Activated T-cell treated with anti-CD3 and anti-CD28 coated beads, Interleukin-2, amount 50 U/mL, for 4 hours (primary cell): ENCODE measurements around the gene SLC35A3. TPM values are rescaled to one million over a fixed set of nuclear protein-coding genes. Genes with fewer than 3 reads are reported as not detected.
"Not testable (repeated sequence)": the region's sequence is repeated elsewhere in the genome, so short reads cannot be mapped to it uniquely, and the experiment has no call there.

ENCODE experiments used
- ATAC-seq, 2 donors: fragments of 200-7000 bp; cut with Tn5 transposase; one replicate each; pipeline ENCODE4 v1.10.0; 2021
- DNase-seq: peaks from one replicate; pipeline ENCODE4 v3.0.0-alpha.2; 2020
- H3K27me3 Mint-ChIP-seq: one replicate; pipeline ENCODE4 v1.8.0; 2021; ENCODE audit warnings: low read depth, mixed read lengths
- H3K36me3 Mint-ChIP-seq: one replicate; pipeline ENCODE4 v1.8.0; 2022; ENCODE audit warnings: mixed read lengths; ENCODE audit not compliant: insufficient read depth
- H3K4me1 Mint-ChIP-seq: one replicate; pipeline ENCODE4 v1.8.0; 2021; ENCODE audit warnings: low read depth, mixed read lengths
- H3K4me3 Mint-ChIP-seq: one replicate; pipeline ENCODE4 v1.8.0; 2021; ENCODE audit warnings: mild to moderate bottlenecking, moderate library complexity, mixed read lengths
- H3K9me3 Mint-ChIP-seq: one replicate; pipeline ENCODE4 v1.8.0; 2021; ENCODE audit warnings: mixed read lengths
- total RNA-seq, 3 donors: library from RNA; stranded (reverse); gene quantifications; one replicate each; pipeline ENCODE4 v1.2.1, GENCODE V29; 2021

SLC35A3 gene
- total RNA-seq, 3 donors from 2014 or later, result 14.0 to 18.5 (median 16.9) TPM

GRCh38 chr1:100035214-100035613 lies 65.4 kb downstream of the SLC35A3 start:
- no peaks in the 10 kb centered on the region for H3K9me3 Mint-ChIP-seq
- DNase-seq, result no peak
- no peak for ATAC-seq
- H3K4me3 Mint-ChIP-seq, result no peak overlapping the region
- peaks cover 26% of the 10 kb centered on the region for H3K4me1 Mint-ChIP-seq
- H3K36me3 Mint-ChIP-seq, result peaks cover 6% of the 10 kb centered on the region
- H3K27me3 Mint-ChIP-seq, result no peaks in the 10 kb centered on the region

DNA sequence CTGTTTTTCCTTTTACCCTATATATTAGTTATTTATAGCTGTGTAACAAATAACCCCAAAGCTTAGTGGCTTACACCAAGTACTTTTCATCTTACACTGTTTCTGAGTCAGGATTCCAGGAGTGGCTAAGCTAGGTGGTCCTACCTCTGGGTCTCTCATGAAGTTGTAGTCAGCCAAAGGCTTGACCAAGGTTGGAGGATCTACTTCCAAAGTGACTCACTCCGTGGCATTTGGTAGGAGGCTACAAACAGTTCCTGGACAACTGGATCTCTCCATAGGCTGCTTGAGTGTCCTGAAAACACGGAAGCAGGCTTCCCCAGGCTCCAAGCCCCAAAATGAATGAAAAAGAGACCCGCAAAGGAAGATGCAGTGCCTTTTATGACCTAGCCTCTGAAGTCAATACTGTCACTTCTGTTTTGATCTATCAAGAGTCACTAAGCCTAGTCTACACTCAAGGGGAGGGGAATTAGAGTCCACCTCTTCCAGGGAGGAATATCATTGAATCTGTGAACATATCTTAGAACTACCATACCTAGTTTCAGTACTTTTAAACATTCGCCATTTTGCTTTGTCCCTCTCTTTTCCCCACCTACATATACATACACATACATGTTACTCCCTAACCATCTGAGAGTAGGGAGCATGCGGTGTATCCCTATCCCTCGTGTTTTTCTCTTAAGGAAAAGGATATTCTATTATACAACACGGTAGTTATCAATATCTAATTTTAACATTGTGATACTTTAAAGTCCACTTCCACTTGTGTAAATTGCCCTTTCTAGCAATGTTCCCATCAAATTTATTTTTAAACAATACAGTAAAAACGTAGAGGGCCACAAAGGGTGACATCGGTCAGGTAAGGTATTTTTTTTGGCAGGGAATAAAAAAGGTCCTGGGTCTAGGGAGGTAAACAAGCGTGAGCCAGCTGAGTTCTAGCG lies 67.2 kb downstream of the SLC35A3 start:
- H3K4me3 Mint-ChIP-seq, result peak overlapping the region; percentile 97
- ATAC-seq (no peak), DNase-seq (no peak)
- peaks cover 9% of the 10 kb centered on the region for H3K36me3 Mint-ChIP-seq
- H3K4me1 Mint-ChIP-seq, result peaks cover 39% of the 10 kb centered on the region
- no peaks in the 10 kb centered on the region for H3K27me3 Mint-ChIP-seq
- no peaks in the 10 kb centered on the region for H3K9me3 Mint-ChIP-seq

GRCh38 chr1:100037656-100037926 lies 67.8 kb downstream of the SLC35A3 start:
- no peaks in the 10 kb centered on the region for H3K27me3 Mint-ChIP-seq
- H3K4me3 Mint-ChIP-seq, result peak overlapping the region; percentile 97
- ATAC-seq (no peak), DNase-seq (no peak)
- H3K9me3 Mint-ChIP-seq, result no peaks in the 10 kb centered on the region
- peaks cover 10% of the 10 kb centered on the region for H3K36me3 Mint-ChIP-seq
- H3K4me1 Mint-ChIP-seq, result peaks cover 45% of the 10 kb centered on the region

GRCh38 chr1:100037927-100038659 lies 68.3 kb downstream of the SLC35A3 start:
- Mint-ChIP-seq H3K36me3 (peaks cover 12% of the 10 kb centered on the region), H3K4me1 (peaks cover 50% of the 10 kb centered on the region), H3K27me3 (no peaks in the 10 kb centered on the region), H3K9me3 (no peaks in the 10 kb centered on the region), H3K4me3 (peak overlapping the region; percentile 97)
- peak; percentile 87 to 88 for ATAC-seq
- peak; percentile 86 for DNase-seq

GRCh38 chr1:100038660-100039287 lies 69.0 kb downstream of the SLC35A3 start:
- H3K4me1 Mint-ChIP-seq, result peaks cover 55% of the 10 kb centered on the region

GRCh38 chr1:100039591-100039990 lies 69.8 kb downstream of the SLC35A3 start:
- H3K4me1 Mint-ChIP-seq, result peaks cover 63% of the 10 kb centered on the region
- H3K36me3 Mint-ChIP-seq, result peaks cover 18% of the 10 kb centered on the region
- no peak for DNase-seq
- H3K4me3 Mint-ChIP-seq, result peak overlapping the region; percentile 97
- no peaks in the 10 kb centered on the region for H3K9me3 Mint-ChIP-seq
- ATAC-seq, result no peak
- H3K27me3 Mint-ChIP-seq, result no peaks in the 10 kb centered on the region

More at GRCh38 chr1:100038660-100039287, 69.0 kb downstream of the SLC35A3 start:
- H3K4me3 Mint-ChIP-seq, result peak overlapping the region; percentile 97
- no peaks in the 10 kb centered on the region for H3K9me3 Mint-ChIP-seq
- H3K27me3 Mint-ChIP-seq, result no peaks in the 10 kb centered on the region
- peak; percentile 71 for DNase-seq
- peaks cover 15% of the 10 kb centered on the region for H3K36me3 Mint-ChIP-seq
- ATAC-seq, result peak; percentile 75 to 81

DNA sequence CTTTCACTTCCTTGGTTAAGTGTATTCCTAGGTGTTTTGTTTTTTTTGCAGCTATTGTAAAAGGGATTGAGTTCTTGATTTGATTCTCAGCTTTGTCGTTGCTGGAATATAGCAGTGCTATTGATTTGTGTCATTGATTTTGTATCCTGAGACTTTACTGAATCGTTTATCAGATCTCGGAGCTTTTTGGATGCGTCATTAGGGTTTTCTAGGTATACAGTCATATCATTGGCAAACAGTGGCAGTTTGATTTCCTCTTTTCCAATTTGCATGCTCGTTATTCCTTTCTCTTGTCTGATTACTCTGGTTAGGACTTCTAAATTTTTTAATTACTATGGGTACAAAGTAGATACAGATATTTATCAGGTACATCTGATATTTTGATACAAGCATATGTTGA lies 75.4 kb downstream of the SLC35A3 start:
- ATAC-seq (no peak), DNase-seq (no peak)
- Mint-ChIP-seq H3K27me3 (no peaks in the 10 kb centered on the region), H3K4me3 (no peak overlapping the region), H3K4me1 (peaks cover 86% of the 10 kb centered on the region), H3K36me3 (peaks cover 31% of the 10 kb centered on the region), H3K9me3 (no peaks in the 10 kb centered on the region)

DNA sequence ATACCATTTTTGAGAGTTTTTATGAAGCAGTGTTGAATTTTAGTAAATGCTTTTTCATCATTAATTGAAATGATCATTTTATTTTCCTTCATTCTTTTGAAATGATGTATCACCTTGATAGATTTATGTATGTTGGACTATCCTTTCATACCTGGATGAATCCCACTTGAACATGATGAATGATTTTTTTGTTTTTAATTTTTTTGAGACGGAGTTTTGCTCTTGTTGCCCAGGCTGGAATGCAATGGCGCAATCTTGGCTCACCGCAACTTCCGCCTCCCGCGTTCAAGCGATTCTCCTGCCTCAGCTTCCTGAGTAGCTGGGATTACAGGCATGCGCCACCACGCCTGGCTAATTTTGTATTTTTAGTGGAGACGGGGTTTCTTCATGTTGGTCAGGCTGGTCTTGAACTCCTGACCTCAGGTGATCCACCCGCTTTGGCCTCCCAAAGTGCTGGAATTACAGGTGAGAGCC lies 77.5 kb downstream of the SLC35A3 start:
- peaks cover 72% of the 10 kb centered on the region for H3K4me1 Mint-ChIP-seq
- peak overlapping the region; percentile 75 for H3K4me3 Mint-ChIP-seq
- H3K36me3 Mint-ChIP-seq, result peaks cover 29% of the 10 kb centered on the region
- ATAC-seq, DNase-seq, H3K27me3 Mint-ChIP-seq, H3K9me3 Mint-ChIP-seq: not testable (repeated sequence)

- H3K9me3 Mint-ChIP-seq, result no peaks in the 10 kb centered on the region
Measured at GRCh38 chr1:100050139-100050538, 80.3 kb downstream of the SLC35A3 start.

GRCh38 chr1:100051401-100051800 lies 81.6 kb downstream of the SLC35A3 start:
- H3K4me3 Mint-ChIP-seq, result no peak overlapping the region
- DNase-seq, result no peak
- H3K27me3 Mint-ChIP-seq, result no peaks in the 10 kb centered on the region
- peaks cover 49% of the 10 kb centered on the region for H3K4me1 Mint-ChIP-seq
- peaks cover 30% of the 10 kb centered on the region for H3K36me3 Mint-ChIP-seq
- H3K9me3 Mint-ChIP-seq, result no peaks in the 10 kb centered on the region
- ATAC-seq, result no peak

More at GRCh38 chr1:100050139-100050538, 80.3 kb downstream of the SLC35A3 start:
- no peak for ATAC-seq
- H3K36me3 Mint-ChIP-seq, result peaks cover 27% of the 10 kb centered on the region
- H3K4me3 Mint-ChIP-seq, result no peak overlapping the region
- no peaks in the 10 kb centered on the region for H3K27me3 Mint-ChIP-seq
- DNase-seq, result no peak
- H3K4me1 Mint-ChIP-seq, result peaks cover 53% of the 10 kb centered on the region

DNA sequence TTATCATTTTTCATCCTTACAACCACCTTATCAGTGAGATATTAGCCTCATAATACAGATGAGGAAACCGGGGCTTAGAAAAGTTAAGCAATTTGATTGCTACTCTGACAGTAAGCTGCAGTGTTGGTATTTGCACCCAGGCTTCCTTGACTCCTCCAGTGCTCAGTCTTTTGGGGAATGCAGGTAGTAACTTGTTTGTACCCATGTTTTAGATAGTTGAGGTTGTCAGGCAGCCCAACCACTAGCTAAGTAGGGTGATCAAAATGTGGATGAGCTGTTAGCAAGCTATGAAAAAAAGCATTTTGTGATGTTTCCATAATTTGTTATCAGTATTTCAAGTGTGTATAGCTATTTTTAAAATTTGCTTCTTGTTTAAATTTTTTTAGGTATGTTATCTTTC lies 82.1 kb downstream of the SLC35A3 start:
- Mint-ChIP-seq H3K27me3 (no peaks in the 10 kb centered on the region), H3K9me3 (no peaks in the 10 kb centered on the region), H3K4me3 (no peak overlapping the region), H3K4me1 (peaks cover 47% of the 10 kb centered on the region), H3K36me3 (peaks cover 29% of the 10 kb centered on the region)
- no peak for ATAC-seq
- DNase-seq, result no peak

- Mint-ChIP-seq H3K9me3 (no peaks in the 10 kb centered on the region), H3K4me3 (no peak overlapping the region), H3K4me1 (peaks cover 38% of the 10 kb centered on the region), H3K27me3 (no peaks in the 10 kb centered on the region), H3K36me3 (peaks cover 30% of the 10 kb centered on the region)
- DNase-seq (no peak), ATAC-seq (no peak)
Measured at GRCh38 chr1:100053119-100053518, 83.3 kb downstream of the SLC35A3 start.

GRCh38 chr1:100053727-100054126 lies 83.9 kb downstream of the SLC35A3 start:
- no peak overlapping the region for H3K4me3 Mint-ChIP-seq
- H3K9me3 Mint-ChIP-seq, result no peaks in the 10 kb centered on the region
- H3K27me3 Mint-ChIP-seq, result no peaks in the 10 kb centered on the region
- ATAC-seq, result no peak
- DNase-seq, result no peak
- H3K4me1 Mint-ChIP-seq, result peaks cover 32% of the 10 kb centered on the region
- peaks cover 25% of the 10 kb centered on the region for H3K36me3 Mint-ChIP-seq

DNA sequence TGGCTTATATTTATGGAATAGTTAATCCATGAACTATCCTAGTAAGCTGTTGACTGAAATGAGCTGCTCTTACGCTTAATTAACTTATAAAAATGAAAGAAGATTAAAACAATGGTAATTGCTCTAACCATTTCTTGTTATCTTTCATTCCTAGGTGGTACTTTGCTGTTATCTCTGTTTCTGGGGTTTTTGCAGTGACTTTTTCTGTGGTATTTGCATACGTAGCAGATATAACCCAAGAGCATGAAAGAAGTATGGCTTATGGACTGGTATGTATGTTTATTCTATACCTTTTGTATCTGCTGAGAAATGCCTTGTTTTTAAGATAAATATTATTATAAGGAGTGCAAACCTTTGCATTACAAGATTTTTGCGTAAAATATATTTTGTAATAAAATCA lies 91.9 kb downstream of the SLC35A3 start:
- DNase-seq (no peak), ATAC-seq (no peak)
- H3K4me3 Mint-ChIP-seq, result no peak overlapping the region
- H3K4me1 Mint-ChIP-seq, result peaks cover 31% of the 10 kb centered on the region
- no peaks in the 10 kb centered on the region for H3K27me3 Mint-ChIP-seq
- H3K9me3 Mint-ChIP-seq, result no peaks in the 10 kb centered on the region
- peaks cover 38% of the 10 kb centered on the region for H3K36me3 Mint-ChIP-seq
